Upper lobe of right lung (tissue), 1 donor: ENCODE data around the gene PNKD. TPM values are rescaled to one million over a fixed set of nuclear protein-coding genes. Genes with fewer than 3 reads are reported as not detected.

ENCODE experiments used
- ATAC-seq: fragments of 200-7000 bp; cut with Tn5 transposase; one replicate; pipeline ENCODE4 v1.9.1; 2020; ENCODE audit warnings: mild to moderate bottlenecking, moderate library complexity
- DNase-seq: peaks from one replicate; pipeline ENCODE4 v3.0.0-alpha.2; 2020
- H3K27ac ChIP-seq: fragments of 200-600 bp; one replicate; pipeline ENCODE4 v1.8.0; 2022
- H3K27me3 ChIP-seq: fragments of 200-600 bp; one replicate; pipeline ENCODE4 v1.8.0; 2022; ENCODE audit warnings: mild to moderate bottlenecking
- H3K36me3 ChIP-seq: fragments of 200-600 bp; one replicate; pipeline ENCODE4 v1.8.0; 2022
- H3K4me1 ChIP-seq: fragments of 200-600 bp; one replicate; pipeline ENCODE4 v1.8.0; 2022
- H3K4me3 ChIP-seq: fragments of 200-600 bp; one replicate; pipeline ENCODE4 v1.8.0; 2022; ENCODE audit warnings: mild to moderate bottlenecking
- H3K9me3 ChIP-seq: fragments of 200-600 bp; one replicate; pipeline ENCODE4 v1.8.0; 2022
- intact Hi-C: fragments of 100-400 bp; cut with DNase I; formaldehyde crosslinking; loops from one replicate; pipeline ENCODE4 v1.11.0; 2022
- total RNA-seq: library from RNA; stranded (reverse); fragmentation: NEBNext Ultra II Directional; extraction: Animal tissue kit (Norgen Biotek cat#: 25700); gene quantifications from one replicate; pipeline ENCODE4 v1.2.1, GENCODE V29; 2021
- TF ChIP-seq, protein P1 (sequence below): fragments of 200-600 bp; IDR thresholded peaks from one replicate; pipeline ENCODE4 v1.8.0; 2022; ENCODE audit warnings: antibody characterized with exemption
- donor health status: DM: no; HTN: yes; CAD: no; lungs with severe emphysema.

PNKD gene
- total RNA-seq, 1 donor from 2014 or later = 65.4 TPM

DNA sequence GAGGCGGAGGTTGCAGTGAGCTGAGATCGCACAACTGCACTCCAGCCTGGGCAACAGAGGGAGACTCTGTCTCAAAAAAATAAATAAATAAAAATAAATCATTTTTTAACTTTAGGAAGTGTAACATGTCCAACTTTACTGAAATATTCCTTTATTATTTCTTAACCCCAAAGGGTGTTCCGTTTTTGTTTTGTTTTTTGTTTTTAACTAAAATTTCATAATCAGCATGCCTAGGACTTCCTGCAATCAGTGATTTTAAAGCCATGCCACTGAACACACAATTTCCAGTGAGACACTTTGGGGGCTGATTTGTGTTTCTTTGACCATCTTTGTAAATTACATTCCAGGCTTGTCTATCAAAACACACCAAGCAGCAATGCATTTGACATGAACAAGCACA lies 93.4 kb downstream of the PNKD start:
- no peak for ATAC-seq
- TF ChIP-seq, protein P1, sequence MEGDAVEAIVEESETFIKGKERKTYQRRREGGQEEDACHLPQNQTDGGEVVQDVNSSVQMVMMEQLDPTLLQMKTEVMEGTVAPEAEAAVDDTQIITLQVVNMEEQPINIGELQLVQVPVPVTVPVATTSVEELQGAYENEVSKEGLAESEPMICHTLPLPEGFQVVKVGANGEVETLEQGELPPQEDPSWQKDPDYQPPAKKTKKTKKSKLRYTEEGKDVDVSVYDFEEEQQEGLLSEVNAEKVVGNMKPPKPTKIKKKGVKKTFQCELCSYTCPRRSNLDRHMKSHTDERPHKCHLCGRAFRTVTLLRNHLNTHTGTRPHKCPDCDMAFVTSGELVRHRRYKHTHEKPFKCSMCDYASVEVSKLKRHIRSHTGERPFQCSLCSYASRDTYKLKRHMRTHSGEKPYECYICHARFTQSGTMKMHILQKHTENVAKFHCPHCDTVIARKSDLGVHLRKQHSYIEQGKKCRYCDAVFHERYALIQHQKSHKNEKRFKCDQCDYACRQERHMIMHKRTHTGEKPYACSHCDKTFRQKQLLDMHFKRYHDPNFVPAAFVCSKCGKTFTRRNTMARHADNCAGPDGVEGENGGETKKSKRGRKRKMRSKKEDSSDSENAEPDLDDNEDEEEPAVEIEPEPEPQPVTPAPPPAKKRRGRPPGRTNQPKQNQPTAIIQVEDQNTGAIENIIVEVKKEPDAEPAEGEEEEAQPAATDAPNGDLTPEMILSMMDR = no peak
- Histone ChIP-seq H3K27me3 (no peaks in the 10 kb centered on the region), H3K4me1 (peaks cover 6% of the 10 kb centered on the region), H3K4me3 (no peak overlapping the region), H3K9me3 (no peaks in the 10 kb centered on the region), H3K27ac (peak overlapping the region; percentile 32), H3K36me3 (no peaks in the 10 kb centered on the region)
- no peak for DNase-seq
- intact Hi-C loops = no loop called here

DNA sequence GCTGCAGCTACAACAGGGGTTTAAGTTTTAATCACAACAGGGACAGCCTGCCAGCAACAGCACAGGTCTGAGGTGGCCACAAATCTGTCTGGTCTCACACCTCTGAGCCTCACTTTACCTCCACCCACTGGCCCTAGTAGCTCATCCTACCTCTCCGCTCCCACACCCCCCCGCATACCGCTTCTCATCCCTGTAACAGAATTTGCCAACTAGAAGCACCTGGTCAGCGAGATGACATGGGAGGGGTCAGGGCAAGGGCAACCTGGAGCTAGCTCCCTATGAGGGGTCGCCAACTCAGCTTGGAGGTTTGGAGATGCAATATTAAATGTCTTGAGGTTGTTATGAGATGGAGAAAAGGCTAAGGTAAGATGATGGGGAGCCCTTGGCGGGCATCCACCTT lies 93.9 kb downstream of the PNKD start:
- intact Hi-C loops = no loop called here
- Histone ChIP-seq H3K36me3 (no peaks in the 10 kb centered on the region), H3K27me3 (no peaks in the 10 kb centered on the region), H3K4me3 (no peak overlapping the region), H3K27ac (peak overlapping the region; percentile 32), H3K9me3 (no peaks in the 10 kb centered on the region), H3K4me1 (peaks cover 11% of the 10 kb centered on the region)
- TF ChIP-seq, protein P1 = no peak
- no peak for DNase-seq
- ATAC-seq = no peak

- TF ChIP-seq, protein P1 = no peak
- intact Hi-C loops = no loop called here
- Histone ChIP-seq H3K9me3 (no peaks in the 10 kb centered on the region), H3K4me1 (peaks cover 36% of the 10 kb centered on the region), H3K27me3 (no peaks in the 10 kb centered on the region), H3K27ac (peak overlapping the region; percentile 98), H3K4me3 (peak overlapping the region; percentile 65), H3K36me3 (no peaks in the 10 kb centered on the region)
- ATAC-seq = no peak
- DNase-seq = no peak
Observed at GRCh38 chr2:218366621-218367414, 96.5 kb downstream of the PNKD start.

DNA sequence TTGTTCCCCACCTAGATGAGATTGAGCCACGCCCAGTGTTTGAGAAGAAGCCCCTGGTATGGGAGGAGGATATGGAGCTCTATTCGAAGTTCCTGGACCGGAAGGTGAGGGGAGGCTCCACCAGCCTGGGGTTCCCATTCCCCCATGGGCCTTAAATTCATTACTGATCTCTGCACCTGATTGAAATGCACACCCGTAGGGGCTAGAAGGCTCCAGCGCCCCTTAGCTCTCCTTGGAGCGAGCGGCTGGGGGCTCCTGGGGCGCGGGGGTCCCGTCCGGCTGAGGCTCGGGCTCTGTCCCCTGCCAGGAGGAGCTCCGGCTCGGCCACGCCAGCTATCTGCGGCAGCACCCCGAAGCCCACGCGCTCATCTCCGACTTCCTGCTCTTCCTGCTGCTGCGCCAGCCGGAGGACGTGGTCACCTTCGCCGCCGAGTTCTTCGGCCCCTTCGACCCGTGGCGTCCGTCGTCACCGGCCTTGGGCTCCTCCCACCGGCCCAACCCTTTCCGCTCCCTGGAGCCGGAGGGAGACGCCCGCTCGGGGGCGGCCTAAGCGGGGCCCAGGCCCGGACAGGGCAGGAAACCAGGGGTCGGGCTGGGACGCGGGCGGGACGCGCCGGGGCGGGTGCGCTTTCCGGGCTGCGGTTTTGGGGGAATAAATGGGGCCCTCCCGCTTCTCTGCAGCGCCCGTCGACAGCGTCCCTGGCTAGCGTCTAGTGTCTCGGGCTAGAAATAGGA lies 97.3 kb downstream of the PNKD start:
- H3K27me3 ChIP-seq = no peaks in the 10 kb centered on the region
- no peaks in the 10 kb centered on the region for H3K36me3 ChIP-seq
- H3K27ac ChIP-seq = peak overlapping the region; percentile 98
- H3K4me1 ChIP-seq = peaks cover 36% of the 10 kb centered on the region
- peak; percentile 90 for ATAC-seq
- TF ChIP-seq, protein P1 = no peak
- DNase-seq = peak; percentile 98
- no peaks in the 10 kb centered on the region for H3K9me3 ChIP-seq
- H3K4me3 ChIP-seq = peak overlapping the region; percentile 65
- intact Hi-C loops = no loop called here

- ATAC-seq (no peak), DNase-seq (no peak)
- Histone ChIP-seq H3K36me3 (no peaks in the 10 kb centered on the region), H3K27ac (peak overlapping the region; percentile 98), H3K27me3 (no peaks in the 10 kb centered on the region), H3K4me1 (peaks cover 36% of the 10 kb centered on the region), H3K9me3 (no peaks in the 10 kb centered on the region), H3K4me3 (peak overlapping the region; percentile 65)
- TF ChIP-seq, protein P1 = no peak
- intact Hi-C loops = no loop called here
Observed at GRCh38 chr2:218368150-218368528, 97.8 kb downstream of the PNKD start.
